NCI-H2081 (cell line): ENCODE results near the gene CYP27B1.
A peak's percentile ranks its signal among the peaks of the same experiment; 100 is the strongest.
"Not testable (repeated sequence)": the region's sequence is repeated elsewhere in the genome, so short reads cannot be mapped to it uniquely, and the experiment has no call there.

ENCODE experiments used
- DNase-seq, 2 experiments: peaks; one replicate each; lab custom pipeline; 2025; lab: John Stamatoyannopoulos, UW

CYP27B1 gene

GRCh38 chr12:57783466-57783801 lies 16.6 kb upstream of the CYP27B1 start:
- DNase-seq = no peak

GRCh38 chr12:57782608-57783465 lies 16.0 kb upstream of the CYP27B1 start, which contains the start of gene TSFM:
Gene TSFM, plus strand, starts transcription at chr12:57782787. Its CDS starts 15 bp downstream, at chr12:57782802.
- peak; percentile 93 to 96 for DNase-seq

GRCh38 chr12:57782243-57782607 lies 15.3 kb upstream of the CYP27B1 start:
- DNase-seq = no peak

- no peak for DNase-seq
Observed at GRCh38 chr12:57781801-57782200, 14.9 kb upstream of the CYP27B1 start.

- DNase-seq = no peak
Observed at GRCh38 chr12:57781244-57781643, 14.4 kb upstream of the CYP27B1 start.

- no peak for DNase-seq
Observed at GRCh38 chr12:57780284-57780897, 13.5 kb upstream of the CYP27B1 start.

- DNase-seq = no peak
Observed at GRCh38 chr12:57779736-57780135, 12.9 kb upstream of the CYP27B1 start.

GRCh38 chr12:57777911-57778310 lies 11.0 kb upstream of the CYP27B1 start:
- no peak for DNase-seq

- no peak for DNase-seq
Observed at GRCh38 chr12:57777367-57777766, 10.5 kb upstream of the CYP27B1 start.

- DNase-seq = no peak
Observed at GRCh38 chr12:57776247-57776587, 9.3 kb upstream of the CYP27B1 start.

- no peak for DNase-seq
Observed at GRCh38 chr12:57775563-57776246, 8.8 kb upstream of the CYP27B1 start.

GRCh38 chr12:57775044-57775443 lies 8.2 kb upstream of the CYP27B1 start:
- DNase-seq = no peak

GRCh38 chr12:57774634-57775033 lies 7.8 kb upstream of the CYP27B1 start:
- not testable (repeated sequence) for DNase-seq

- DNase-seq = peak; percentile 28 to 36
Observed at GRCh38 chr12:57772429-57773322, 5.8 kb upstream of the CYP27B1 start, which contains the start of gene EEF1AKMT3. Gene EEF1AKMT3, plus strand, starts transcription at chr12:57772614. Its CDS starts 111 bp downstream, at chr12:57772725.

GRCh38 chr12:57771873-57772428 lies 5.1 kb upstream of the CYP27B1 start, which contains the start of gene METTL1:
Gene METTL1, minus strand, starts transcription at chr12:57772105. Its CDS starts 22 bp downstream, at chr12:57772083.
- DNase-seq = peak; percentile 90 to 95

- DNase-seq = peak; percentile 84 to 89
Observed at GRCh38 chr12:57771236-57771872, 4.5 kb upstream of the CYP27B1 start.

- no peak for DNase-seq
Observed at GRCh38 chr12:57770734-57771133, 3.9 kb upstream of the CYP27B1 start.

- DNase-seq = no peak
Observed at GRCh38 chr12:57769594-57769993, 2.7 kb upstream of the CYP27B1 start.

- DNase-seq = no peak
Observed at GRCh38 chr12:57767876-57768275, 998 bp upstream of the CYP27B1 start.

GRCh38 chr12:57767305-57767698 lies 424 bp upstream of the CYP27B1 start:
- DNase-seq = no peak
